GM12873 (cell line): ENCODE measurements around the gene MYOM1.

Source experiments
- TF ChIP-seq, protein P1 (sequence below): IDR thresholded peaks from 2 replicates; pipeline ENCODE4 v1.5.1; 2012; ENCODE audit warnings: low read depth, mild to moderate bottlenecking, moderate library complexity, low read length, control low read depth; ENCODE audit not compliant: insufficient read depth; ENCODE audit errors: missing control alignments

The MYOM1 gene

DNA sequence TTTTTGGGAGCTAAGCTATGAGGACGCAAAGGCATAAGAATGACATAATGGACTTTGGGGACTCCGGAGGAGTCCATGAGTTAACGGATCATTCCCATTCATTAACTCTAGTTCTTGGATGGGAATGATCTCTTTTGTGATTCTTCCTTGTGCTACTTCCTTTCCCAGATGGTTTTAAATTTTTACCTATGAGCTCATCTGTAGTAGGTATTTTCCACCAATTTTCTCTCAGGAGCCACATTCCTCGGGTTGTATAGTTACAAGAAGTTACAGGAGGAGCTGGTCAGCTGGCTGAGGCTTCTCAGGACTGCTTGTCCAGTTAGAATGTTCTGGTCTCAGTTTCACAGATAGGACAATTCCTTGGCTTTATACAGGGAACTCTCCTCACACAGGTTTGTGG is 164.0 kb downstream of the MYOM1 start:
- TF ChIP-seq, protein P1, sequence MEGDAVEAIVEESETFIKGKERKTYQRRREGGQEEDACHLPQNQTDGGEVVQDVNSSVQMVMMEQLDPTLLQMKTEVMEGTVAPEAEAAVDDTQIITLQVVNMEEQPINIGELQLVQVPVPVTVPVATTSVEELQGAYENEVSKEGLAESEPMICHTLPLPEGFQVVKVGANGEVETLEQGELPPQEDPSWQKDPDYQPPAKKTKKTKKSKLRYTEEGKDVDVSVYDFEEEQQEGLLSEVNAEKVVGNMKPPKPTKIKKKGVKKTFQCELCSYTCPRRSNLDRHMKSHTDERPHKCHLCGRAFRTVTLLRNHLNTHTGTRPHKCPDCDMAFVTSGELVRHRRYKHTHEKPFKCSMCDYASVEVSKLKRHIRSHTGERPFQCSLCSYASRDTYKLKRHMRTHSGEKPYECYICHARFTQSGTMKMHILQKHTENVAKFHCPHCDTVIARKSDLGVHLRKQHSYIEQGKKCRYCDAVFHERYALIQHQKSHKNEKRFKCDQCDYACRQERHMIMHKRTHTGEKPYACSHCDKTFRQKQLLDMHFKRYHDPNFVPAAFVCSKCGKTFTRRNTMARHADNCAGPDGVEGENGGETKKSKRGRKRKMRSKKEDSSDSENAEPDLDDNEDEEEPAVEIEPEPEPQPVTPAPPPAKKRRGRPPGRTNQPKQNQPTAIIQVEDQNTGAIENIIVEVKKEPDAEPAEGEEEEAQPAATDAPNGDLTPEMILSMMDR: no peak

DNA sequence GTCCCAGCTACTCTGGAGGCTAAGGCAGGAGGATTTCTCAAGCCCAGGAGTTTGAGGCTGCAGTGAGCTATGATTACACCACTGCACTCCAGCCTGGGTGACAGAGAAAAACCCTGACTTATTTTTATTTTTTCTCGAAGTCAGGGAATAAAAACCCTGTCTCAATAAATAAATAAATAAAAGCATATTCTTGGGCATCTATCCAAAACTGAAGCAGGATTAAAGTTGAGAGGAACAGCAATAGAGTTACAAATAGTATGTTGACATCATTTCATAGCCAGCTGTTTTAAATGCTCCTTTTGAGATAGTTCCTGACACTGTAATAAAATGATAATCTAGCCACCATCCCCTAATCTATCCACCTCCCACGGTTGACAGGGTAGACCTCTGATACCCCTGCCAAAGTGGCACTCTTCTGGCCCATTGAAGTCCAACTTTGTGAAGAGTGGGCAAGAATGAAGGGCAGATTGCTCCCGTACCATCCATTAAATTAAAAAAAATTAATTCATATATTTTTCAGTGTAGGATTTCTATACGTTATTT is 164.5 kb downstream of the MYOM1 start:
- TF ChIP-seq, protein P1: no peak

DNA sequence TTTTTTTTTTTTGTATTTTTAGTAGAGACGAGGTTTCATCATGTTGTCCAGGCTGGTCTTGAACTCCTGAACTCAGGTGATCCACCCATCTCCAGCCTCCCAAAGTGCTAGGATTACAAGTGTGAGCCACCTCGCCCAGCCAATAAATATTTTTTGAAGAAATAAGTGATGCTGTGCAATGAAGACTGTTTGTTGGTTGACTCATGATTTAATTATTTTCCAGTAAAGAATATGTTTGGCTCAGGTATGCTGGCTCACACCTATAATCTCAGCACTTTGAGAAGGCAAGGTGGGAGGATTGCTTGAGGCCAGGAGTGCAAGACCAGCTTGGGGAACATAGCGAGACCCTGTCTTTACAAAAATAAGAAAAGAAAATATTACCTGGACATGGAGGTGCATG is 165.0 kb downstream of the MYOM1 start:
- TF ChIP-seq, protein P1: no peak

DNA sequence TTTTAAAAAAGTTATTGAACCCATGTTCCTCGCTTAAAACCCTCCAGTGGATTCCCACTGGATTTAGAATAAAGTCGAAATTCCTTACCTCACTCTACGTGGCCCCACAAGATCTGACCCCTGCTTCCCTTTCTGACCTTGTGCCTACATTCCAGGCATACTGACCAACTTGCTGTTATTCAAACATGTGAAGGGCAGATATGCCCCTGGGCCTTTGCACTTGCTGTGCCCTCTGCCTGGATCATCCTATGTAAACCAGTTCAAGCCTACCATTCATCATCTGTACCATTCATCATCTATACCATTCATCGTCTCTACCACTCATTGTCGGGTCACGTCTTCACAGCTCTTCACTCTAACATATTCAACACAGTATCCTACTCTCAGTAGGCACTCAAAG is 165.6 kb downstream of the MYOM1 start:
- TF ChIP-seq, protein P1: no peak

DNA sequence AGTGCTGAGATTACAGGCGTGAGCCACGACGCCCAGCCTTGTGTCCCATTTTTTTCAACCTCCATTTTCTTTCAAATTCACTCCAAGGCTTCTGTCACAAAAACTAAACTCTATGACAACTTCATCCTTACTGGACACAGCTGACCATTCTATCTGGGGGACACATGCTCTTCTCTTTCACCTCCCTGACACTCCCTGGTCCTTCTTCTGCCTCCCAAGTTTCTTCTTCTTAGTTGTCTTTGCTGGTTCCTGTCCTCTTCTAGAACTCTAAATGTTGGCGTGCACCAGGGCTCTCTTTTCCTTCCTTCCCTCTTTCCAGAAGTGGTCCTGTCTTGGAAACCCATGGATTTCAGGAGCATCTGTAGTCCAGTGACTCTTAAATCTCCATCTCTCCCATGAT is 166.7 kb downstream of the MYOM1 start:
- TF ChIP-seq, protein P1: no peak

DNA sequence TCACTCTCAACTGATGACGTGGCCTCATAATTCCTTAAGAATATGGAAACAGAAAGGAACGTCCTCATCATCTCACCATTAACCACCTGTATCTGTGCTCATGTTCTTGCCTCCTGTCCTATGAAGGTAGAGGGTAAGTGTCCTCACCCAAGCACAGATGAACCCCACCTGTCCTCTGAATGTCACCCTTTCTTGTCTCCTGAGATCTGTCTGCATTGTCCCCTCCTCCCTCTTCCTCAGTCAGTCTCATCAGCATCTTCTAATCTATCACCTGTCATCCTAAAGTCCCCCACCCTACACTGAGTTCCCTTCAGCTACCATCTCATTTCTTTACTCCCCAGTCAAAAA is 167.4 kb downstream of the MYOM1 start:
- TF ChIP-seq, protein P1: no peak

DNA sequence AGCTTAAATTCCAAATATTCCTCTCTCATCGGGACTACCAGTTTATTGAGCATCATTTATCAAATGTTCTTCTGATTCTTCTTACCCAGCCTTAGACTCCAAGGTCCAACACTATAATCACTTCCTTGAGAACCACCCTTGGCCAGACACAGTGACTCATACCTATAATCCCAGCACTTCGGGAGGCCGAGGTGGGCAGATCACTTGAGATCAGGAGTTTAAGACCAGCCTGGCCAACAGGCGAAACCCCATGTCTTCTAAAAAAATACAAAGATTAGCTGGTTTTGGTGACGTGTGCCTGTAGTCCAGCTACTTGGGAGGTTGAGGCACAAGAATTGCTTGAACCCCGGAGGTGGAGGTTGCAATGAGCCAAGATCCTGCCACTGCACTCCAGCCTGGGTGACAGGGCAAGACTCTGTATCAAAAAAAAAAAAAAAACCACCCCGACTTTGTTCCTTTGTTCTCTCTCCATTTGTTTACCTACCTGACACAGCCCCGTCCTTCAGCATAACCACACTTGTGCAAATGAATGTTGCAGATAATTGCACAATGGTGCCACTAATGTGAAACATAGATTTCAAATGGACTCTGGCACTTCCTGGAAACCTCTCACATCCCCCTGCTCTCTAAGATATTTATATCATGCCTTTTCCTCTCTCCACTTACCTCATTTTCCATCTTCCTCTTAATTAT is 167.9 kb downstream of the MYOM1 start:
- TF ChIP-seq, protein P1: no peak
